ENCODE measurements around the gene ARMC5.
"Not testable (repeated sequence)": the region's sequence is repeated elsewhere in the genome, so short reads cannot be mapped to it uniquely, and the experiment has no call there.

- TF ChIP-seq CTCF (conservative IDR thresholded peaks at IDR 0.05; ENCODE audit: low read depth, low read length); EZH2 (IDR thresholded peaks at IDR 0.05; ENCODE audit: borderline replicate concordance, low read depth, low read length, poor library complexity, severe bottlenecking): not testable (repeated sequence)
These were observed 20.3 kb upstream of the ARMC5 start for GRCh38 chr16:31439023-31439422.

Measured in A673 (cell line).